GM12878 (cell line): ENCODE measurements around the gene CHCHD6.

Experiments used
- ATF3 ChIP-seq: IDR thresholded peaks from 2 replicates; pipeline ENCODE4 v1.6.1; 2011; ENCODE audit warnings: low read depth, mild to moderate bottlenecking, low read length, moderate library complexity, borderline replicate concordance; ENCODE audit errors: extremely low read depth
- CUX1 ChIP-seq: IDR thresholded peaks from 2 replicates; pipeline ENCODE4 v1.6.1; 2012; ENCODE audit warnings: improper control_type of control experiment, low read depth, low read length; ENCODE audit not compliant: insufficient replicate concordance
- FOXM1 ChIP-seq: IDR thresholded peaks from 2 replicates; pipeline ENCODE4 v1.6.1; 2012; ENCODE audit warnings: low read depth, mild to moderate bottlenecking, inconsistent platforms, low read length, moderate library complexity
- NR2F1 ChIP-seq: fragments of 450-650 bp; conservative IDR thresholded peaks from 2 replicates; pipeline ENCODE4 v1.6.1; 2017; ENCODE audit warnings: mild to moderate bottlenecking
- PAX8 ChIP-seq: fragments of 450-650 bp; IDR thresholded peaks from 2 replicates; pipeline ENCODE4 v1.6.1; 2017; ENCODE audit warnings: mild to moderate bottlenecking, moderate library complexity
- POLR2A ChIP-seq: IDR thresholded peaks from 2 replicates; pipeline ENCODE4 v1.6.1; 2011; ENCODE audit warnings: low read depth, mild to moderate bottlenecking, low read length
- SMC3 ChIP-seq: IDR thresholded peaks from 2 replicates; pipeline ENCODE4 v1.6.1; 2011; ENCODE audit warnings: low read length, improper control_type of control experiment, borderline replicate concordance
- TF ChIP-seq, protein P1 (sequence below), 3 experiments: IDR thresholded peaks in 2 of 3; conservative IDR thresholded peaks in 1 of 3; 2 replicates each; pipeline ENCODE4 v1.5.1; 2011; ENCODE audit warnings: low read depth in 3 of 3, low read length in 3 of 3, mild to moderate bottlenecking in 3 of 3, control low read depth in 2 of 3, moderate library complexity in 2 of 3, inconsistent platforms in 1 of 3, mixed read lengths in 1 of 3; ENCODE audit not compliant: control insufficient read depth in 2 of 3, insufficient read depth in 1 of 3; ENCODE audit errors: extremely low read depth in 1 of 3

DNA sequence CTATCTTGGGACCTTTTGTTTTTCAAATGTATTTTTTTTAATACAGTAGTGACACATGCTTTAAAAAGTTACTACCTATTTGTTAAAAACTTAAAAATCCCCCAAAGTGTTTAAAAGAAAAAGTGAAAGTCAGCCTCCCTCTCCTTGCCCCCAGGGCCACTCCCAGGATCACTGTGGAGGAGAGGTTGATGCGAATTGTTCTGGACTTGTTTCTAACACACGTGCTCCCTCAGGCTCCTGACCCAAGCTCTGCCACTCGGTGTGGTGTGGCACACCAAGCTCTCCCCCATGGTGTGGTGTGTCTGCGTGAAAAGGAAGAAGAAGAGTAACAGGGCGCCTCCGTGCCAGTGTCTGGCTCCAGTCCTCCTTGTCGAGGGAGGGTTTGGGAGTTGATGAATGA, 93.5 kb downstream of the CHCHD6 start:
- TF ChIP-seq FOXM1 (no peak), POLR2A (no peak), NR2F1 (no peak), ATF3 (no peak), PAX8 (no peak), SMC3 (no peak), CUX1 (no peak)
- TF ChIP-seq, protein P1, sequence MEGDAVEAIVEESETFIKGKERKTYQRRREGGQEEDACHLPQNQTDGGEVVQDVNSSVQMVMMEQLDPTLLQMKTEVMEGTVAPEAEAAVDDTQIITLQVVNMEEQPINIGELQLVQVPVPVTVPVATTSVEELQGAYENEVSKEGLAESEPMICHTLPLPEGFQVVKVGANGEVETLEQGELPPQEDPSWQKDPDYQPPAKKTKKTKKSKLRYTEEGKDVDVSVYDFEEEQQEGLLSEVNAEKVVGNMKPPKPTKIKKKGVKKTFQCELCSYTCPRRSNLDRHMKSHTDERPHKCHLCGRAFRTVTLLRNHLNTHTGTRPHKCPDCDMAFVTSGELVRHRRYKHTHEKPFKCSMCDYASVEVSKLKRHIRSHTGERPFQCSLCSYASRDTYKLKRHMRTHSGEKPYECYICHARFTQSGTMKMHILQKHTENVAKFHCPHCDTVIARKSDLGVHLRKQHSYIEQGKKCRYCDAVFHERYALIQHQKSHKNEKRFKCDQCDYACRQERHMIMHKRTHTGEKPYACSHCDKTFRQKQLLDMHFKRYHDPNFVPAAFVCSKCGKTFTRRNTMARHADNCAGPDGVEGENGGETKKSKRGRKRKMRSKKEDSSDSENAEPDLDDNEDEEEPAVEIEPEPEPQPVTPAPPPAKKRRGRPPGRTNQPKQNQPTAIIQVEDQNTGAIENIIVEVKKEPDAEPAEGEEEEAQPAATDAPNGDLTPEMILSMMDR (IDR thresholded peaks at IDR 0.05 in 2 of 3, conservative IDR thresholded peaks at IDR 0.05 in 1 of 3; ENCODE audit: control insufficient read depth in 2 of 3, extremely low read depth in 1 of 3, insufficient read depth in 1 of 3, low read depth in 3 of 3, low read length in 3 of 3) = no peak
